Mesendoderm (in vitro differentiated cells): Measurements from ENCODE around the gene FGF11.

Source experiments
- DNase-seq: peaks from one replicate; pipeline ENCODE4 v3.0.0; 2013
- H2AK5ac ChIP-seq: 2 replicates; pipeline ENCODE4 v1.6.1; 2013; ENCODE audit warnings: low read length, inconsistent platforms
- H2BK120ac ChIP-seq: 2 replicates; pipeline ENCODE4 v1.6.1; 2013; ENCODE audit warnings: low read depth, mild to moderate bottlenecking, low read length, moderate library complexity, mixed read lengths
- H2BK15ac ChIP-seq: replicated peaks from 2 replicates; pipeline ENCODE4 v1.6.1; 2013; ENCODE audit warnings: low read depth, mild to moderate bottlenecking, moderate library complexity
- H2BK5ac ChIP-seq: 2 replicates; pipeline ENCODE4 v1.6.1; 2013; ENCODE audit warnings: low read length, inconsistent platforms
- H3K18ac ChIP-seq: 2 replicates; pipeline ENCODE4 v1.6.1; 2013; ENCODE audit warnings: mild to moderate bottlenecking, low read length, mixed read lengths
- H3K23ac ChIP-seq: one replicate; pipeline ENCODE4 v1.6.1; 2013; ENCODE audit warnings: low read length
- H3K27ac ChIP-seq: 2 replicates; pipeline ENCODE4 v1.5.1; 2013; ENCODE audit warnings: low read depth, mild to moderate bottlenecking, inconsistent platforms, low read length, moderate library complexity
- H3K27me3 ChIP-seq: 2 replicates; pipeline ENCODE4 v1.6.1; 2013; ENCODE audit warnings: low read length, control low read depth, mild to moderate bottlenecking, inconsistent platforms; ENCODE audit not compliant: insufficient read depth, poor library complexity
- H3K36me3 ChIP-seq: 2 replicates; pipeline ENCODE4 v1.6.1; 2013; ENCODE audit warnings: low read length, inconsistent platforms; ENCODE audit not compliant: control insufficient read depth, insufficient read depth
- H3K4ac ChIP-seq: one replicate; pipeline ENCODE4 v1.6.1; 2013; ENCODE audit warnings: low read depth, mild to moderate bottlenecking, low read length, moderate library complexity
- H3K4me1 ChIP-seq: 2 replicates; pipeline ENCODE4 v1.6.1; 2013; ENCODE audit warnings: low read depth, low read length, inconsistent platforms; ENCODE audit not compliant: control insufficient read depth
- H3K4me2 ChIP-seq: 2 replicates; pipeline ENCODE4 v1.6.1; 2013; ENCODE audit warnings: low read length
- H3K4me3 ChIP-seq: 2 replicates; pipeline ENCODE4 v1.5.1; 2013; ENCODE audit warnings: mild to moderate bottlenecking, low read length
- H3K56ac ChIP-seq: one replicate; pipeline ENCODE4 v1.6.1; 2013; ENCODE audit warnings: low read length
- H3K79me1 ChIP-seq: 2 replicates; pipeline ENCODE4 v1.6.1; 2013; ENCODE audit warnings: low read length, inconsistent platforms
- H3K79me2 ChIP-seq: 2 replicates; pipeline ENCODE4 v1.6.1; 2013; ENCODE audit warnings: mild to moderate bottlenecking, low read length; ENCODE audit not compliant: control insufficient read depth, insufficient read depth
- H3K9ac ChIP-seq: 2 replicates; pipeline ENCODE4 v1.6.1; 2013; ENCODE audit warnings: low read length, inconsistent platforms
- H4K5ac ChIP-seq: one replicate; pipeline ENCODE4 v1.6.1; 2013; ENCODE audit warnings: low read length
- H4K8ac ChIP-seq: one replicate; pipeline ENCODE4 v1.6.1; 2013; ENCODE audit warnings: low read depth, mild to moderate bottlenecking, control low read depth, low read length, moderate library complexity
- WGBS: extraction: QIAGEN DNeasy Blood & Tissue Kit; methylation state at CpG from one replicate; pipeline ENCODE4 v1.1.7; 2013; ENCODE audit warnings: low lambda C conversion rate, missing lambda C conversion rate; ENCODE audit not compliant: insufficient coverage; ENCODE audit errors: extremely low coverage; 5-methylcytosine and 5-hydroxymethylcytosine counted together

The FGF11 gene

DNA sequence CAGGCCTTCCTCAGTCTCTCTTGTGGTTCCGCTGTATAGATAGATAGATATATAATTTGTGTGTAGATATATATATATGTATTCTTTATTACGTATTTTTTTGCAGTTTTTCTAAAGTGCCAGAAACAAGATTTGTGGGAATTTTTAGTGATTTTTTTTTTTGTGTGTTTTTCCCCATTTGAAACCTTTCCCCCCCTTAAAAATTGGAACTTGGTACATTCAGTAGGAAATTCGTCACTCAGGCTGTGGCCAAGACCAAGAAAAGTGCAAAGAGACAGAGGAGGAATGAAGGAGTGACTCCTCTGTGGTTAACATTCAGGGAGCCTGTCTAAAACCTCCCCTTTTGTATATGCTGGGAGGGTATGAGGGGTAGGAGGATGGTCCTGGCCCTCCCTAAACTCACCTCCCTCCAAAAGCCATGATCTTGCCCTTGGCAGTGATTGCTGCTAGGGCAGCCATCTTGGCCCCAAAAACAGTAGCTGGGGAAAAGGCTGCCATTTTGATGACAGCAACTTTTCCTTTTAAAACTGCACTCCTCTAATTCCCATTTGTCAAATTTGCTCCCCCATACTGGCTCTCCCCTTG, 20.7 kb downstream of the FGF11 start:
- Histone ChIP-seq H2BK120ac (no peak overlapping the region), H3K4ac (no peak overlapping the region), H3K56ac (no peak overlapping the region), H3K36me3 (no peaks in the 10 kb centered on the region), H3K27ac (no peak overlapping the region), H2BK15ac (no peak overlapping the region), H4K5ac (no peak overlapping the region), H3K79me2 (no peaks in the 10 kb centered on the region), H3K4me2 (no peak overlapping the region), H2BK5ac (no peak overlapping the region), H3K4me1 (no peaks in the 10 kb centered on the region), H3K79me1 (no peaks in the 10 kb centered on the region), H3K27me3 (no peaks in the 10 kb centered on the region), H3K4me3 (no peak overlapping the region), H3K9ac (no peak overlapping the region), H3K23ac (no peak overlapping the region), H2AK5ac (no peak overlapping the region), H4K8ac (no peak overlapping the region), H3K18ac (no peak overlapping the region)
- DNase-seq: no peak
- WGBS: no CpG with 5 or more reads among the region's 3 CpGs

DNA sequence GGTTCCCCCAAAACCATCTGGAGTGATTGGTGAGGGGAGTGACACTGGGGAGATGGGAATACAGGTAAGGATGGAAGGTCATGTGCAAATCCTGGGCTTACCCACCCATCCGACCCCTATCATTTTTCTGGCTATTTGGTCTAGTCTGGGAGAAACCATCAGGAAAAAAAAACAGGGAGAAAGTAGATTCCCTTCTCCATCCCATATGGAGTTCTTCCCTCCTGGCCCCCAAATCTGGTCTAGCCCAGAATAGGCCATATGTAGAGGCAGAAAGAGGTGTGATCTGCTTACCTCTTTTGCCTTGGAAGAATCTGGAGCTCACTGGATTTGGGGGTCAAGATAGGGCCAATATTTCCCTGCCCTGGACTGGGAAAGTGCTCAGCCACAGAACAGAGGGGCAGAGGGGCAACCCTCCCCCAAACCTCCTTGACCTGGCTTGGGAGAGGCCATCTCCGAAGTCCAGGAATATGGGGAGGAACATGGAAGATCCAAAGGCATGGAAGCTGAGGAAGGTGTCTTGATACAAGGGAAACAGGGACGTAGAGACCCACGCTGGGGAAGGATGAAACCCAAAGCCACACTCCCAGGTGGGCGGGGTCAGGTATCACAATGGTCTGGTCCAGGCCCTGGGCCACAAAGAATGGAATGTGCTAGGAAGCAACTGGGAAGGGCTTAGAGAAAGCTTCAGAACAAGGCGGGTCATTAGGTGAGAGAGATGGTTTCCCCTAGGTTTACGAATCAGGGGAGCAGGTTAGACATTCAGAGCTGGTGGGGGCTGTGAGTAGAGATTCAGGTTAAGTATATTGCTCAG, 21.7 kb downstream of the FGF11 start:
- WGBS: no CpG with 5 or more reads among the region's 7 CpGs
- peak overlapping the region; percentile 56 for H4K5ac ChIP-seq
- no peak overlapping the region for H3K9ac ChIP-seq
- H3K23ac ChIP-seq: peak overlapping the region; percentile 24
- no peak overlapping the region for H2BK5ac ChIP-seq
- H3K4me3 ChIP-seq: no peak overlapping the region
- no peaks in the 10 kb centered on the region for H3K27me3 ChIP-seq
- no peaks in the 10 kb centered on the region for H3K36me3 ChIP-seq
- H3K27ac ChIP-seq: no peak overlapping the region
- H4K8ac ChIP-seq: no peak overlapping the region
- H3K79me1 ChIP-seq: no peaks in the 10 kb centered on the region
- no peaks in the 10 kb centered on the region for H3K4me1 ChIP-seq
- no peaks in the 10 kb centered on the region for H3K79me2 ChIP-seq
- H3K18ac ChIP-seq: no peak overlapping the region
- no peak overlapping the region for H2BK120ac ChIP-seq
- no peak overlapping the region for H2AK5ac ChIP-seq
- H3K4ac ChIP-seq: no peak overlapping the region
- H2BK15ac ChIP-seq: no peak overlapping the region
- DNase-seq: peak; percentile 65
- H3K56ac ChIP-seq: no peak overlapping the region
- H3K4me2 ChIP-seq: no peak overlapping the region

DNA sequence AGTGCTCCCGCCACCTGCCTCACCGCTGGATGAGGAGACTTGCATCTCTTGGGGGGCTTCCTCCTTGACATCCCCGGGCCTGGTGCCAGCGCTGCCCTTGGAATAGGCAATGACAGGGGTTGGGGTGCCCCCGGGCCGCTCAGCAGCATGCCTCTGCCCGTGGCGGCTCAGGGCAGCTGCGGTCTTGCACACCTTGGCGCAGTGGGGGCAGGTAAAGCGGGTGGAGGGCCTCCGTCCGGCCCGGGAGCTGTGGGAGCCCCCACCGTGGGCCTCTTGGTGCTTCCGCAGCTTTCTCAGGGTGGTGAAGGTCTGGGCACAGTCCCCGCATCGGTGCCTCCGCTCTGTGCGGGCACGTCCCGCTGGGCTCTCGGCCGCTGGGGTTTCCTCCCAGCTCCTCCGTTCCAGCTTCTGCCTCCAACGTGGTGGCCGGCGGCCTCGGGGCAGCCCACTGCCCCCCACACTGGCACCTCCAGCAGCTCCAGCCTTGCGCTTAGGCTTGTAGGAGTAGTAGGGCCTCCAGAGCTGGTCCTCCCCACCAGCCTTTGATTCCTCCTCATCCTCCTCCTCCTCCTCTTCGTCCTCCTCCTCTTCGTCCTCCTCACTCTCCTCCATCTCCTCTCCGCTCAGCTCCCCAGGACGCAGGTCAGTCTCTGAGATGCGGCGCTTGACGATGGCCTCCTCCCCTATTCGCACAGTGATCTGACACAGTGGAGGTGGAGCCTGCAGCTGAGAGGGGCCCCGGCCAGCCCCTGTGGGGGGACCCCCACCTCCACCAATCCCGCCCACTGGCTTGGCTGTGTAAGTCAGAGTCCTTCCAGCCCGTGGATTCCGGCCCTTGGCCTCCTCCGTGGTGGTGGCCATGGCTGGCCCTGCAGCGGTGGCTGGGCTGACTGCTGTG, 23.4 kb downstream of the FGF11 start:
- Histone ChIP-seq H4K8ac (no peak overlapping the region), H3K56ac (no peak overlapping the region), H3K4me2 (no peak overlapping the region), H2BK15ac (no peak overlapping the region), H2AK5ac (no peak overlapping the region), H3K4me3 (no peak overlapping the region), H3K79me2 (no peaks in the 10 kb centered on the region), H3K9ac (no peak overlapping the region), H3K79me1 (no peaks in the 10 kb centered on the region), H2BK120ac (no peak overlapping the region), H3K4me1 (no peaks in the 10 kb centered on the region), H4K5ac (no peak overlapping the region), H3K27me3 (no peaks in the 10 kb centered on the region), H3K4ac (no peak overlapping the region), H3K36me3 (peaks cover 1% of the 10 kb centered on the region), H3K23ac (no peak overlapping the region), H3K18ac (no peak overlapping the region), H3K27ac (no peak overlapping the region), H2BK5ac (no peak overlapping the region)
- no CpG with 5 or more reads among the region's 44 CpGs for WGBS
- DNase-seq: no peak

DNA sequence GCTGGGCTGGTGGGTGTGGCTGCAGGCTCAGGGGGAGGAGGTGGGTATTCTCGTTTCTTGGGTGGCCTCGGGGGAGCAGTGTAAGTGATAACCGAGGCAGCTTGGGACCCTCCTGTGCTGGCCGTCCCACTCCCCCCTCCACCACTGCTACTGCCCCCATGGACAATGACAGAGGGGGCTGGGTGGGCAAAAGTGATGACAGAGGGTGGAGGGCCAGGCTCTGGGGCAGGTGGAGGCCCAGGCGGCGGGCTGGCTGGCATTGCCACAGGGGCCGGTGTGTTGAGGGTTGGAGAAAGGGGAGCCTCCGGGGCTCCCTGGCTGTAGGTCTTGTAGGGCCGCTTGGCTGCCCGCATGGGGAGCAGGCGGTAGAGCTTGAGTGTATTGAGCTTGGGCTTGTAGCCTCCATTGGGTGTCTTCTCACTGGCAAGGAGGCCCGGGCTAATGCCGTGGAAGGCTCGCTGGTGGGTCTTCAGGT, 24.1 kb downstream of the FGF11 start:
- H3K36me3 ChIP-seq: peaks cover 1% of the 10 kb centered on the region
- no peak for DNase-seq

DNA sequence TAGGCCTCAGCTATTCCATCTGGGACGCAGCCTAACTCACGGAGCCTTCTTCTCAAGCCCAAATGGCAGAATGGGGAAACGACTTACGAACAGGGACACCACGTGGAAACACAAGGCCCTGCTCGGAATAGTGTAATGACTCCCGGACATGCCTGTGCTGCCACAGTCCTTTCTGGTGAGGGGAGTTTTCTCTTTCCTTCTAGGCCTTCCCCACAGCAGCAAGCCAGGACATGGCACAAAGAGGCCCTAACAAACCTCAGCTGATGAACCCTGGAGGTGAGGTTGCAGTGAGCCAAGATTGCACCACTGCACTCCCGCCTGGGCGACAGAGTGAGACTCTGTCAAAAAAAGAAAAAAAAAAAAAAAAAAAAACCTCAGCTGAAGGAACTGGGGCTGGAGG, 24.8 kb downstream of the FGF11 start:
- no peak overlapping the region for H3K23ac ChIP-seq
- no peak overlapping the region for H3K56ac ChIP-seq
- H3K4me3 ChIP-seq: no peak overlapping the region
- peaks cover 2% of the 10 kb centered on the region for H3K79me1 ChIP-seq
- DNase-seq: no peak
- no CpG with 5 or more reads among the region's 9 CpGs for WGBS
- no peak overlapping the region for H3K27ac ChIP-seq
- no peak overlapping the region for H2BK5ac ChIP-seq
- H3K36me3 ChIP-seq: peaks cover 3% of the 10 kb centered on the region
- H2BK15ac ChIP-seq: no peak overlapping the region
- H3K9ac ChIP-seq: no peak overlapping the region
- no peak overlapping the region for H2AK5ac ChIP-seq
- H4K8ac ChIP-seq: no peak overlapping the region
- no peaks in the 10 kb centered on the region for H3K79me2 ChIP-seq
- no peaks in the 10 kb centered on the region for H3K27me3 ChIP-seq
- H3K4me1 ChIP-seq: no peaks in the 10 kb centered on the region
- no peak overlapping the region for H3K4me2 ChIP-seq
- no peak overlapping the region for H2BK120ac ChIP-seq
- H3K4ac ChIP-seq: no peak overlapping the region
- no peak overlapping the region for H4K5ac ChIP-seq
- no peak overlapping the region for H3K18ac ChIP-seq

More for the DNA sequence above, 24.1 kb downstream of the FGF11 start:
- Histone ChIP-seq H3K79me2 (no peaks in the 10 kb centered on the region), H3K4me1 (no peaks in the 10 kb centered on the region), H2BK5ac (no peak overlapping the region), H4K5ac (no peak overlapping the region), H3K27ac (no peak overlapping the region), H3K56ac (no peak overlapping the region), H2AK5ac (no peak overlapping the region), H3K9ac (no peak overlapping the region), H3K18ac (no peak overlapping the region), H3K4me2 (no peak overlapping the region), H4K8ac (no peak overlapping the region), H2BK120ac (no peak overlapping the region), H2BK15ac (no peak overlapping the region), H3K27me3 (no peaks in the 10 kb centered on the region), H3K4ac (no peak overlapping the region), H3K79me1 (no peaks in the 10 kb centered on the region), H3K23ac (no peak overlapping the region), H3K4me3 (no peak overlapping the region)
- WGBS: no CpG with 5 or more reads among the region's 14 CpGs
